HG03103 (cell line): ENCODE measurements around the gene KLRK1.
"Not testable (repeated sequence)": the region's sequence is repeated elsewhere in the genome, so short reads cannot be mapped to it uniquely, and the experiment has no call there.

ENCODE experiments used
- ATAC-seq: cut with Tn5 transposase; IDR thresholded peaks from one replicate; pipeline ENCODE4 v1.9.1; 2021; ENCODE audit warnings: low read depth; ENCODE audit not compliant: unreplicated experiment

The KLRK1 gene

GRCh38 chr12:10363914-10364814 is 25.7 kb downstream of the KLRK1 start:
- peak; percentile 94 for ATAC-seq

GRCh38 chr12:10363658-10363913 is 26.3 kb downstream of the KLRK1 start:
- no peak for ATAC-seq

DNA sequence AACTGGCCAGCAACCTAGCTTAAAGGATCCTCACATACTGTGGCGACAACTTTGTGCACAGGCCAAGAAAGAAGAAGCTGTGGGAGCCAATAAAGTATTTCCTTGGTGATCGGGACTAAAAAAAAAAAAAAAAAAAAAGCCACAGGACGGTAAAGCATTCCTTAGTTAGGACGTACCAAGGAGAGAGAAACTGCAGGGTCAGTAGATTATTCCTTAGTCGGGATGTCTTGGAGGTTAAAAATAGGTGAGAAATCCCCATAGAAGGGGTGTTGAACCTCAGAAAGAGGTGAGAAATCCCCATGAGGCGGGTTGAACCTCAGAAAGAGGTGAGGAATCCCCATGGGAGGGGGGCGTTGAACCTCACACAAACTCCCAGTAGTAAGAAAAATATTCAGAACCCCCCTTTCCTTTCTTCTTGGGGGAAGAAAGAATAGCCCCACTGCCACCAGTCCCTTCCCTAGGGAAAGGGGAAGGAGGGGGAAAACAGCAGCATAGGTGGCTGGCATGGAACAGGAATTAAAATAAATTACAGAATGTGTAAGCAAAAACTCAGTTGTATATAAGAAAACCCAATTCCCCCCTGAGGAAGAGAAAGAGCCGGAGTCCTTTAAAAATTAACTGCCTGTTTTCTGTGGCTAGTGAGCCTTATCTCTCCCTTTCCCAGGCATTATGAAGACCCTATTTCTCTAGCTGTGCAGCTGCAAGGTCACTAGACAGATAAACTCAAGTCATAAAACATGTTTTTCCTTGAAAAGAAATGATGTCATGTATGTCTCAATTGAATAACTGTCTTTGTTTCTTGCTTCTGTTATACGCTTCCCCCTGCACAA is 26.8 kb downstream of the KLRK1 start:
- no peak for ATAC-seq

GRCh38 chr12:10362325-10362724 is 27.5 kb downstream of the KLRK1 start:
- ATAC-seq: no peak

DNA sequence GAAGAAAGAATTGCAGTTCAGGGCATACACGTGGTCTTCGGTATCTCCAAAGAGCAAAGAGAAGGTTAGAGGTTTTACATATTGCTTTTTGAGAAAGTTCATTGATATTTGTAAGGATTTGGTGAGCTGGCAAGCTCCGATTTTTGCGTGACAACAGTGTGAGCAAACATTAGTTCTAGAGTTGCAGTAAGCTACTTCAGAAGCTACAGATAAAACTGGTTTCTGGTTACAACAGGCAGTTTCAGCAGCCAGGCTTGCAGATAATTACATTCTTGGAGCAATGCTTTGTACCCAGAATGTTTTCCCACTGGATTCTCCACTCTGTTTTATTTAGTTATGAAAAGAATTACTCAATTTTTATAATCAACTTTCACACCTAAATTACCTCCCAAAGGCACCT is 28.2 kb downstream of the KLRK1 start:
- no peak for ATAC-seq

- ATAC-seq: no peak
Measured at GRCh38 chr12:10361084-10361483, 28.8 kb downstream of the KLRK1 start.

DNA sequence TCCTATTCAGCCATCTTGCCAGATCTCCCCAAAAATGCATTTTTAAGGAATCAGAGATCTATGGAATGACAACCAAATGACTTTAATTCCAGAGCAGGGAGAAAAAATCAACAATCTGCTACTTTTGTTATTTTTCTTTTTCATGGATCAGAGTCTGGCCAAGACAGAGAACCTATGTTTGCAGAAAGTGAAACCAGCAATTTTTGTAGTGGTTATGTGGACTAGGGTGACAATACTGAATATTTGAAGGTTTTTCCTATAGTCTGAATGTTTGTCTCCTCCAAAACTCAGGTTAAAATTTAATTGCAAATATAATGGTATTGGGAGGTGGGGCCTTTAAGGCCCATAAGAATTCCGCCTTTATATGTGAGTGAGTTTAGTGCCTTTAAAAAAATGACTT is 30.9 kb downstream of the KLRK1 start:
- ATAC-seq: no peak

GRCh38 chr12:10358131-10358530 is 31.7 kb downstream of the KLRK1 start:
- no peak for ATAC-seq

GRCh38 chr12:10354502-10354901 is 35.3 kb downstream of the KLRK1 start:
- ATAC-seq: no peak

GRCh38 chr12:10354071-10354470 is 35.8 kb downstream of the KLRK1 start:
- no peak for ATAC-seq

DNA sequence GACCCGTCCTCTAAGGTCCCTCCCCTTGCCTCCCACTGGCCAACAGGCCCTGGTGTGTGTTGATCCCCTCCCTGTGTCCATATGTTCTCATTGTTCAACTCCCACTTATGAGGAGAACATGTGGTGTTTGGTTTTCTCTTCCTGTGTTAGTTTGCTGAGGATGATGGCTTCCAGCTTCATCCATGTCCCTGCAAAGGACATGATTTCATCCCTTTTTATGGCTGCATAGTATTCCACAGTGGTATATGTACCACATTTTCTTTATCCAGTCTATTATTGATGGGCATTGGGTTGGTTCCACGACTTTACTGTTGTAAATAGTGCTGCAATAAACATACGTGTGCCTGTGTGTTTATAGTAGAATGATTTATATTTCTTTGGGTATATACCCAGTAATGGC is 38.4 kb downstream of the KLRK1 start:
- ATAC-seq: not testable (repeated sequence)

- ATAC-seq: no peak
Measured at GRCh38 chr12:10341892-10342509, 47.8 kb downstream of the KLRK1 start.

DNA sequence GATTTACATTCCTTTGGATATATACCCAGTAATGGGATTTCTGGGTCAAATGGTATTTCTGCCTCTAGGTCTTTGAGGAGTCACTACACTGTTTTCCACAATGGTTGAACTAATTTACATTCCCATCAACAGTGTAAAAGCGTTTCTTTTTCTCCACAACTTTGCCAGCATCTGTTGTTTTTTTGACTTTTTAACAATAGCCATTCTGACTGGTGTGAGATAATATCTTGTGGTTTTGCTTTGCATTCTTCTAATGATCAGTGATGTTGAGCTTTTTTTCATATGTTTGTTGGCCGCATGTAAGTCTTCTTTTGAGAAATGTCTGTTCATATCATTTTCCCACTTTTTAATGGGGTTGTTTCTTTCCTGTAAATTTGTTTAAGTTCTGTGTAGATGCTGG is 48.9 kb downstream of the KLRK1 start:
- not testable (repeated sequence) for ATAC-seq

DNA sequence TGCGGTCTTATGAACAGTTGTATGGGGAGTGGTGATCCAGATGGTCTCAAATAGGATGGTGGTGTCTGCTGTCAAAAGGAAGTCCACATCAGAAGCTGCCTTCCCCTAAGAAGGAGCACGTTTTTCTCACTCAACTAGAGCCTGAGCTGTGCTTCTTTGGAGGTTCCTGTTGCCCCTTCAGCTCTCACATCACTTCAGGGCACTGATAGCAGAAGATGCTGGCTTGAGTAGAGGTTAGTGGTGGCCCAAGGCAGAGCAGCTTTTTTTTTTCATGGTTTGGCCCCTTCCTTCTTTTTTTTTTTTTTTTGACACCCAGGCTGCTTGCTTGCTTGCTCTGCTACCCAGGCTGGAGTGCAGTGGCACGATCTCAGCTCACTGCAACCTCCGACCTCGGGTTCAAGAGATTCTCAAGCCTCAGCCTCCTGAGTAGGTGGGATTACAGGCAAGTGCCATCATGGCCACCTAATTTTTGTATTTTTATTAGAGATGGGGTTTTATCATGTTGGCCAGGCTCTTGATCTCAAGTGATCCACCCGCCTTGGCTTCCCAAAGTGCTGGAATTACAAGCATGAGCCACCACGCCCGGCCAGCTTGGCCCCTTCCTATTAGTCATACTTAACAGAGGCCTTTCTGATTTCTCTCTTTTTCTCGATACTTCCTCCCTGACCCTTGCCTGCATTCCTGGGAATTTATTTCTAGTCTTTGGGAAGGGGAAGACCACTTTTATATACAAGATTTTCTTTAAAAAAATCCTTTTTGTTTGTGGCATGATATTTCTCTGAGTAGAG is 50.6 kb downstream of the KLRK1 start:
- no peak for ATAC-seq

- ATAC-seq: not testable (repeated sequence)
Measured at GRCh38 chr12:10338470-10338869, 51.4 kb downstream of the KLRK1 start.

DNA sequence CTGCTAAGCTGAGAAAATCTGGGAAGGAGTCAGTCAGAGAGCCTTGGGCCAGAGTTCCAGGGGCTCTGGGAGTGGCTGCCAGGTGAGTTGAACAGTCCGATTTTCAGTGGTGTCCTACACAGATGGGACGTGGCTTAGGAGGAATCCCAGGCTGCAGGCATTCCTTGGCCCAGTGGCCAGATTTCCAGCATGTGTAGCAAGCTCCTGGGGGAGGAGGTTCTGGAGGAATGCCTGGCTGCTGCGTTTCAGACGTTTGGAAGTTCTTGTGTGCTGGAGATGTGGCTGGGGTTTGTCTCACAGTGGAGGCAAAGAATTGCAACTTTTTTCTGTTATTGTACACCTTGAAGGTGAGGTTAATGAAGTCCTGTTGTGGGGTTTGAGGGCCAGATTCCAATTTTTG is 53.6 kb downstream of the KLRK1 start:
- ATAC-seq: not testable (repeated sequence)

- ATAC-seq: no peak
Measured at GRCh38 chr12:10331642-10332239, 58.1 kb downstream of the KLRK1 start.

DNA sequence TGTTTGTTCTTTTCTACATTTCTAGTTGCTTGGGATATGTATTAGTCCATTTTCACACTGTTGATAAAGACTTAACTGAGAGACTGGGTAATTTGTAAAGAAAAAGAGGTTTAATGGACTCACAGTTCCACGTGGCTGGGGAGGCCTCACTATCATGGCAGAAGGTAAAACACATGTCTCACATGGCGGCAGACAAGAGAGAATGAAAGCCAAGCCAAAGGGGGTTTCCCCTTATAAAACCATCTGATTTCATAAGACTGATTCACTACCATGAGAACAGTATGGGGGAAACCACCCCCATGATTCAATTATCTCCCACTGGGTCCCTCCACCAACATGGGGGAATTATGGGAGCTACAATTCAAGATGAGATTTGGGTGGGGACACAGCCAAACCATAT is 61.1 kb downstream of the KLRK1 start:
- not testable (repeated sequence) for ATAC-seq
